IPS-15b (cell line): ENCODE results near the gene MAP3K5.
"Not testable (repeated sequence)": the region's sequence is repeated elsewhere in the genome, so short reads cannot be mapped to it uniquely, and the experiment has no call there.

Experiments used
- H3K27me3 ChIP-seq: one replicate; pipeline ENCODE4 v1.6.1; 2013; ENCODE audit warnings: low read length; ENCODE audit not compliant: control insufficient read depth, insufficient read depth
- H3K36me3 ChIP-seq: one replicate; pipeline ENCODE4 v1.6.1; 2013; ENCODE audit warnings: low read length; ENCODE audit not compliant: control insufficient read depth, insufficient read depth
- H3K4me1 ChIP-seq: one replicate; pipeline ENCODE4 v1.6.1; 2013; ENCODE audit warnings: mild to moderate bottlenecking, low read length; ENCODE audit not compliant: control insufficient read depth, insufficient read depth
- H3K4me3 ChIP-seq: one replicate; pipeline ENCODE4 v1.5.1; 2013; ENCODE audit warnings: low read depth, low read length
- H3K9ac ChIP-seq: one replicate; pipeline ENCODE4 v1.6.1; 2013; ENCODE audit warnings: low read depth, mild to moderate bottlenecking, low read length
- H3K9me3 ChIP-seq: one replicate; pipeline ENCODE4 v1.6.1; 2013; ENCODE audit warnings: mild to moderate bottlenecking, low read length; ENCODE audit not compliant: control insufficient read depth, insufficient read depth

The MAP3K5 gene

DNA sequence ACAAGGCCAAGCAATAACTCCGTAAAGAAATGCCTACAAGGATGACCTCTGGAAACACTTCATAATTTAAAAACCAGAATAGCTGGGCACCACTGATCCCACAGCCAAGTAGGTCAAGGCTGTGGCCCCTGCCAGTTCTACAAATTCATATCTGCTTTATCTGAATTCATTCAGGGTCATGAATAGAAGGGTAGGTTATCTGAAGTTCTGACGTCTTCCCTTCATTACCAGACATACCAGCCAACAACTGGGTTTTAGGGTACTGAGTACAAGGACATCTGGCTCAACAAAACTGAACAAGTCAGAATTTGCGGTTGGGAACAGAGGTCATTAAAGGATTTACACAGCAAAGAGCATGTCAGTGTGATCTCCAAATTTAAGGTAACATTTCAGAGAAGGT is 26.0 kb downstream of the MAP3K5 start:
- Histone ChIP-seq H3K36me3 (no peaks in the 10 kb centered on the region), H3K9me3 (no peaks in the 10 kb centered on the region), H3K4me3 (no peak overlapping the region), H3K9ac (no peak overlapping the region), H3K4me1 (no peaks in the 10 kb centered on the region), H3K27me3 (no peaks in the 10 kb centered on the region)

DNA sequence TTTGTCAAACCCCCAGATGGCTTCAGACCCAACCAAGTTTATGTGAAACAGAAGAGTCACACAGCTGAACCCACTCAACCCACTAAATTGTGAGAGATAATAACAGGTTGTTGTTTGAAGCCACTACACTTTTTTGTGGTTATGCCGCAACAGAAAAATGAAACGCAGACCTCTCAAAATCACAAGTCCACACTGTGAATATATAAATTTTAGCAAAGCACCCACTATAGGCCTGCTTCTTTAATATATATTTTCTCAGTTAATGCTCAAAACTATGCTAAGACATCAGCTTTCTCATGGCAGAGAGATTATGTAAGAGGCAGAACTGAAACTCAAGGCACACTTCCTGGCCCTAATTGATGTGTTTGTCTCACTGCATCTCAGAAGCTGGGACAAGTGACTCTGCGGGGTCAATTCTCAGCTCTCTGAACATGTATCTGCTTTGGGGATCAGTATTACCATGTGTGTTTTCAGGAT is 27.7 kb downstream of the MAP3K5 start:
- no peak overlapping the region for H3K4me3 ChIP-seq
- no peaks in the 10 kb centered on the region for H3K27me3 ChIP-seq
- H3K9ac ChIP-seq = no peak overlapping the region
- no peaks in the 10 kb centered on the region for H3K9me3 ChIP-seq
- no peaks in the 10 kb centered on the region for H3K36me3 ChIP-seq
- H3K4me1 ChIP-seq = no peaks in the 10 kb centered on the region

DNA sequence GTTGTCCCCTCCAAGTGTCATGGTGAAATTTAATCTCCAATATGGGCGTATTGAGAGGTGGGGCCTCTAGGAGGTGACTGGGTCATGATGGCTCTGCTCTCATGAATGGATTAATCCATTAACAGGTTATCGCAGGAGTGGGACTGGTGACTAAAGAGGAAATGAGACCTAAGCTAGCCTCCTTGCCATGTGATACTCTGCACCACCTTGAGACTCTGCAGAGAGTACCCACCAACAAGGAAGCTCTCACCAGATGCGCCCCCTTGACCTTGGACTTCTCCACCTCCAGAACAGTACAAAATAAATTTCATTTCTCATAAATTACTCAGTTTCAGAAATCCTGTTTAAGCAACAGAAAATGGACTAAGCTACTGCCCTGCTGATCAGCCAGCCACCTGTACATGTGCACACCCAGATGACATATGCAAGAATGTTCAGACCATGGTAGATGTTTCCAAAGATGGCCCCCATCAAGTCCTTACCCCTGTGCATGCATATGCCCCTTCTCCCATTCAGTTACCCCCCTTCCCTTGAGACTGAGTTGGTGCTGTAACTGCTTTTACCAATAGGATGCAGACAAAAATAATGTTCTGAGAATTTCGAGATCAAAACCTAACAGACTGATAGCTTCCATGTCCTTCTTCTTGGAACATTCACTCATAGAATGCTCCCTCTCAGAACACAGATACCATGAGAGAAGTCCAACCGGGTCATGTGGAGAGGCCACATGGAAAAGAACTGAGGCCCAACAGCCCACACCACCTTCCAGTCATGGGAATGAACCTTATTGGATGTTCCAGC is 28.4 kb downstream of the MAP3K5 start:
- H3K36me3 ChIP-seq = no peaks in the 10 kb centered on the region
- H3K27me3 ChIP-seq = no peaks in the 10 kb centered on the region
- H3K4me1 ChIP-seq = no peaks in the 10 kb centered on the region
- no peak overlapping the region for H3K4me3 ChIP-seq
- no peaks in the 10 kb centered on the region for H3K9me3 ChIP-seq
- no peak overlapping the region for H3K9ac ChIP-seq

DNA sequence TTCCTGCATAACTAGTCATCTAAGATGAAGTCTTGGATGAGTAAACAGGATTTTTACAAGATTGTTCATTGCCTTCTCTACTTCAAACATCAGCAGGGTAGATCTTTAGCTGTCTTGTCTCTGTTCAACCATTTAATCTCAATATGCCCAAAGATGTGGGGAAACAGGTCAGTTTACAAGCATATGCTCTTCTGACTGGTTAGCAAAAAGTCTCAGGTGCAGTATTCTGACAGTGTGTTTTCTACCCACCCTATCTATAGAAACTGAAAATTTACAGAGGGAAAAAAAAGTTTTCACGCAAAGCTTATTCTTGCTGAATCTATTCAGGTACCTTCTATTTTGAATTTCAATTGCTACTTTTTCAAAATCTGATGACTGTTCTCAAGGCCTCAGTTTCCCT is 29.0 kb downstream of the MAP3K5 start:
- no peak overlapping the region for H3K4me3 ChIP-seq

DNA sequence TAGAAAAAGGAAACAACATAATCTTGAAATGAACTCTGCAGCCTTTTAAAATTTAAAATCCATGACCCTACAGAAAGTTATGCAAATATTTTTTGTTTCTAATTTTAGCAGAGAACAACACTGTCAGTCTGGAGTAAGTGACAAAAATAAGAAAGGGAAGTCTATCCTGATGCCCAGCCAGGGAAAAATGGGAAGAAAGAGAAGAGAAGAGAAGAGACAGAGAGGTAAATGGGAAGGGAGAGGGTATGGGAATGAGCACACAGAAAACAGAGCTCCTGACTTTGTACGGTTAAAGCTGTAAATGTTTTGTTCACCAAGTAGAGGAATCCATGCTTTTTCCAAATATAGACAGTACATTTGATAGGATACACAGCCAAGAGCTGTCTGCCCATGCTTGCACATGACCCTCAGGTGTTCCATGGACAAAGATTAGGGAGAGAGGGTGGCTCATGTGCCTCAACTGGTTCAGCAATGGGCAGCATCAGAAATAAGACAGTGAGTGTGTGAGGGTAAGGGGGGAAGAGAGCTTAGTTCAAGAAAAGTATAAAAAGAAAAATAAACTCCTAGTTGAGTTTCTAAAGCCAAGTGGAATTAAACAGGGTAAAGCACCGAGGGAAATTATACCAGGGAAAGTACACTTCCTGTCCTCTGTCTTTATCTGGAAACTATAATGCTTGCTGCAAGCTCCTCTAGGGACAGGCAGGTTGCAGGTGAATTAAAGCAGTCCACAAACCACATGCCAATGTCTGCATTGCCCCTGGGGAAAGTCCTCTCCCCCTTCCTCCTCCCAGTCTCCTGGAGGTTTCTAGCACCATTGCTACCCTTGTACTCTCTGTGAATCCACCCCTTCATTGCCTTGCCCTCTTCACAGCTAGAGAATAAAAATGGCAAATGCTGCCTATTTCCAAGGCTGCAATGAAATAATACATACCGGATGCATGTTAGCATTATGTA is 30.0 kb downstream of the MAP3K5 start:
- H3K9ac ChIP-seq = no peak overlapping the region
- no peaks in the 10 kb centered on the region for H3K9me3 ChIP-seq
- no peaks in the 10 kb centered on the region for H3K27me3 ChIP-seq
- no peaks in the 10 kb centered on the region for H3K36me3 ChIP-seq
- no peaks in the 10 kb centered on the region for H3K4me1 ChIP-seq
- H3K4me3 ChIP-seq = no peak overlapping the region

More for the DNA sequence above, 29.0 kb downstream of the MAP3K5 start:
- H3K36me3 ChIP-seq = no peaks in the 10 kb centered on the region
- H3K4me1 ChIP-seq = no peaks in the 10 kb centered on the region
- no peaks in the 10 kb centered on the region for H3K9me3 ChIP-seq
- no peak overlapping the region for H3K9ac ChIP-seq
- no peaks in the 10 kb centered on the region for H3K27me3 ChIP-seq

DNA sequence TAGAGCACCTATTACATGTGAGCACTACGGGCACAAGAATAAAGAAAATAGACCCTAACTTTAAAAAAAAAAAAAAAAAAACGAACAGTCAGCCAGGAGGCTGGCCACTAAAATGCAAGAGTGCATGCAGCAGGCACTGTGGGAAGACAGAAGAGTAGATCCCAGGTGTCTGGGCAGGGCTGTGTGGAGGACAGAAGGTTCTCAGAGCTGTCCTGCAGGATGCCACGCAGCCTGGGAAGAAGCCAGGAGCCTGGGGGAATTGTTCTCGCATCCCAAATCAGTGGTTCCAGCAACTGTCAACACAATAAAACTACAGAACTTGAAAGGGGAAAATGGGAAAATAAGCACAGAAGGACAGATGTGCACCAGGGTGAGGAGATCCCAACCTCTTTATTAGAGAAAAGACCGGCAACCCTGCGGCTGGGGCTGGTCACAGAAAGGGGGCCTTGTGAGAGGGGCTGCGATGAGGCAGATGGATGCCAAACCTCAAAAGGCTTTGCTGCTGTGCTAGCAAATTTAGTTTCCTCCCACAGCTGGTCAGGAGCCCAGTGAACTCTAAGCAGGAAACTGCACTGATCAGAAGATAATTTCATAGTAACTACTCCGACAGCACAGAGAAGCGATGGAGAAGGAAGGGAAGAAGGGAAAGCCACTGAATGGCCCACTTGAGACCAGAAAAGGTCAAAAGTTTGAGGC is 30.9 kb downstream of the MAP3K5 start:
- no peak overlapping the region for H3K4me3 ChIP-seq
- no peak overlapping the region for H3K9ac ChIP-seq
- H3K36me3 ChIP-seq = no peaks in the 10 kb centered on the region
- no peaks in the 10 kb centered on the region for H3K9me3 ChIP-seq
- H3K4me1 ChIP-seq = no peaks in the 10 kb centered on the region
- no peaks in the 10 kb centered on the region for H3K27me3 ChIP-seq

DNA sequence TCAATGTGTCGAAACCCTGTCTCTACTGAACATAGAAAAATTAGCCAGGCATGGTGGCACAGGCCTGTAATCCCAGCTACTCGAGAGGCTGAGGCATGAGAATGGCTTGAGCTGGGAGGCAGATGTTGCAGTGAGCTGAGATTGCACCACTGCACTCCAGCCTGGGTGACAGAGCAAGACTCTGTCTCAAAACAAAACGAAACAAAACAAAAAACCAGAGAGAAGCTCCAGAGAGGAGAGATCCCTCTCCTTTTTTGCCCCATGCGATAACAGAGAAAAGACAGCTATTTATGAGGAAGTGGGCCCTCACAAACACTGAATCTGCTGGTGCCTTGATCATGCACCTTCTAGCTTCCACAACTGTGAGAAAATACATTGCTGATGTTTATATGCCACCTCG is 31.5 kb downstream of the MAP3K5 start:
- not testable (repeated sequence) for H3K9ac ChIP-seq, H3K27me3 ChIP-seq, H3K4me3 ChIP-seq, H3K9me3 ChIP-seq, H3K36me3 ChIP-seq, H3K4me1 ChIP-seq

DNA sequence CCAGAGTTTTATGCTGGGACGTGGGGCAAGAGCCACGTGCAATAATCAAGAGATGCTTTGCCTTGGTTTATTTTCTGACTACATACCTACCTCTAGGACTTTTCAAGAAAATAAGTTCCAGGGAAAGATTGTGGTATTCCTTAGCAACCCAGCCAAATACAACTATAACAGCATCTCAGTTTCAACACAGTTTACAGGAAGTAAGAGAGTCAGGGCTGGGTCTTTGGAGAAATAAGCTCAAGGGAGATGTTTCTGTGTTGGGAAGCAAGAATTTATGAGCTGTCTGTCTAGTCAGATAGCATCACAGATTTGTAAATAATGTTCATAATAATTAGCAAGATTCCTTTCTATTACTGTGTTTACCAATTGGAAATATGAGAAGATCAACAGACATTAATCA is 35.1 kb downstream of the MAP3K5 start:
- no peak overlapping the region for H3K9ac ChIP-seq
- H3K9me3 ChIP-seq = no peaks in the 10 kb centered on the region
- no peaks in the 10 kb centered on the region for H3K27me3 ChIP-seq
- no peaks in the 10 kb centered on the region for H3K36me3 ChIP-seq
- H3K4me3 ChIP-seq = no peak overlapping the region
- H3K4me1 ChIP-seq = no peaks in the 10 kb centered on the region

DNA sequence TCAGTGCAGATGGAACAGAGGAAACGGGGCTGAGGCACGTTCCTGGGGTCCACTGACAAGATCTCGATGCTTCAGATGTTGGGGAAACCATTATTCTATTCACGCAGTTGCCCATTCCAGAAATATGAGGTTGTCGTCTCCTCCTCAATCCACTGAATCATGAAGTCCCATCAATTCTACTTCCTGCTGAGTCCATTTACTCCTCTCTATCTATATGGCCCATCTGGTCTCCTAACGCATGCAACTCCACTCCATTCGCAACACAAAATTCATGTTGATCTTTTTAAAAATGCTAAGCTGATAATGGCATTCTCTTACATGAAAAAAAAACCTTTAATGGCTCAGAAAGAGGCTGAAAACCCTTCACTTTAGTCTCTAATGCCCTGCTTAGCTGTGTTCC is 37.5 kb downstream of the MAP3K5 start:
- H3K36me3 ChIP-seq = no peaks in the 10 kb centered on the region
- no peak overlapping the region for H3K9ac ChIP-seq
- H3K4me1 ChIP-seq = no peaks in the 10 kb centered on the region
- H3K9me3 ChIP-seq = no peaks in the 10 kb centered on the region
- no peaks in the 10 kb centered on the region for H3K27me3 ChIP-seq
- H3K4me3 ChIP-seq = no peak overlapping the region

DNA sequence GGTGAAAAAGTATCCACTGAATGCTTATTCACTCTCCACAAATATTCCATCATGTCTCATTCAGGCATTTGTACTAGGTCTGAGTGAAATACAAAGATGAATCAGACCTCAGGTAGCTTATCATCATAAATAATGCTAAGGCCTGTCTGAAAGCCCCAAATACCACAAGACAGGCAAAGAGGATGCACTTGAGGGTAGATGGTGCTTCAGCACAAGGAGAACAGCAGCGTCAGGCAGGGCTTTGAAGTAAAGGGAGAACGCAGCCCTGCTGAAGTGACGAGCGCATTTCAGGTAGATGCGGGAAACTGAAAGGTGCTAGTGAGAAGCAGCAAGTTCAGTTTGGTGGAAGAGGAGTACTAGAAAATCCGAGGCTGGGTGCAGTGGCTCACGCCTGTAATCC is 38.7 kb downstream of the MAP3K5 start:
- no peak overlapping the region for H3K9ac ChIP-seq
- no peaks in the 10 kb centered on the region for H3K27me3 ChIP-seq
- H3K4me1 ChIP-seq = no peaks in the 10 kb centered on the region
- no peaks in the 10 kb centered on the region for H3K9me3 ChIP-seq
- no peaks in the 10 kb centered on the region for H3K36me3 ChIP-seq
- H3K4me3 ChIP-seq = no peak overlapping the region

DNA sequence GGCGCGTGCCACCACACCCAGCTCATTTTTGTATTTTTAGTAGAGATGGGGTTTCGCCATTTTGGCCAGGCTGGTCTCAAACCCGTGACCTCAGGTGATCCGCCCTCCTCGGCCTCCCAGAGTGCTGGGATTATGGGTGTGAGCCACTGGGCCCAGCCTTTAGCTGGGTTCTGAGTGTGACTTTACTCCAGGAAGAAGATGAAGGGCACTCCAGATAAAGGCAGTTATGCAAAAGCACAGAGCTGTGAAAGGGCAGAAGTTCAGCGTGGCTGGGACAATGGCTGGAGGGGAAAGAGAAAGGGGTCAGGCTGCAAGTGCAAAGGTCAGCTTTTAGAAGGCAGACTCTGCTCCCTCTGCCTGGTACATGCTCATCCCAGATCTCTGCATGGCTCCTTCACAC is 39.7 kb downstream of the MAP3K5 start:
- no peak overlapping the region for H3K4me3 ChIP-seq
- H3K36me3 ChIP-seq = no peaks in the 10 kb centered on the region
- H3K27me3 ChIP-seq = no peaks in the 10 kb centered on the region
- no peaks in the 10 kb centered on the region for H3K9me3 ChIP-seq
- no peak overlapping the region for H3K9ac ChIP-seq
- no peaks in the 10 kb centered on the region for H3K4me1 ChIP-seq
